ENCODE results near the gene FOXP1. TPM values are rescaled to one million over a fixed set of nuclear protein-coding genes. Genes with fewer than 3 reads are reported as not detected.

The FOXP1 gene
- total and polyA plus RNA-seq, 12 donors: 4.8 to 56.0 (median 43.8) TPM

GRCh38 chr3:70916375-70917055 lies 667.0 kb downstream of the FOXP1 start:
- DNase-seq (no peak), ATAC-seq (no peak)
- intact Hi-C loops (cut with DNase I): no loop called here
- WGBS, 2 donors: 63 to 76% methylated on average over 4 of the region's 4 CpGs
- H3K27me3 ChIP-seq: no peaks in the 10 kb centered on the region
- H3K9me3 ChIP-seq: no peaks in the 10 kb centered on the region
- H3K36me3 ChIP-seq: no peaks in the 10 kb centered on the region
- no peaks in the 10 kb centered on the region for H3K4me1 ChIP-seq
- no peak for TF ChIP-seq CTCF (IDR thresholded peaks at IDR 0.05)
- H3K4me3 ChIP-seq: no peak overlapping the region
- no peak overlapping the region for H3K27ac ChIP-seq

GRCh38 chr3:70914862-70915261 lies 668.7 kb downstream of the FOXP1 start:
- intact Hi-C loops (cut with DNase I): no loop called here
- Histone ChIP-seq H3K4me3 (no peak overlapping the region), H3K27ac (no peak overlapping the region), H3K9me3 (no peaks in the 10 kb centered on the region), H3K4me1 (no peaks in the 10 kb centered on the region), H3K36me3 (no peaks in the 10 kb centered on the region), H3K27me3 (no peaks in the 10 kb centered on the region)
- TF ChIP-seq CTCF (IDR thresholded peaks at IDR 0.05): no peak
- 90 to 95% methylated on average over 1 of the region's 1 CpG for WGBS, 2 donors
- ATAC-seq (peak in 1 of 8 donors; percentile 23), DNase-seq (no peak)

GRCh38 chr3:70911719-70912118 lies 671.8 kb downstream of the FOXP1 start:
- Histone ChIP-seq H3K4me1 (no peaks in the 10 kb centered on the region), H3K36me3 (no peaks in the 10 kb centered on the region), H3K4me3 (no peak overlapping the region), H3K27ac (no peak overlapping the region), H3K27me3 (no peaks in the 10 kb centered on the region), H3K9me3 (no peaks in the 10 kb centered on the region)
- 94 to 95% methylated on average over 5 of the region's 5 CpGs for WGBS, 2 donors
- intact Hi-C loops (cut with DNase I): no loop called here
- ATAC-seq (no peak), DNase-seq (no peak)
- TF ChIP-seq CTCF (IDR thresholded peaks at IDR 0.05): no peak

GRCh38 chr3:70905491-70905890 lies 678.0 kb downstream of the FOXP1 start:
- Histone ChIP-seq H3K9me3 (peaks cover 0 to 11% (median 6%) of the 10 kb centered on the region in 11 donors), H3K4me3 (no peak overlapping the region), H3K27me3 (no peaks in the 10 kb centered on the region), H3K36me3 (no peaks in the 10 kb centered on the region), H3K27ac (no peak overlapping the region), H3K4me1 (no peaks in the 10 kb centered on the region)
- no peak for ATAC-seq
- TF ChIP-seq CTCF (IDR thresholded peaks at IDR 0.05): no peak
- intact Hi-C loops (cut with DNase I): no loop called here
- DNase-seq: no peak
- WGBS, 2 donors: 93 to 95% methylated on average over 11 of the region's 11 CpGs

Small RNA genes within 50 kb of the gene (microRNA-seq; reads per million reads assigned to microRNA genes)
- gene MIR1284: 2.0 to 4.8 reads per million in 2 donors

Other genes with a start within 250 kb of the FOXP1 start
- 10 to 100 TPM; 44.8 to 58.1 (median 53.0) TPM for gene EIF4E3, start 141.7 kb upstream of the FOXP1 start, total RNA-seq
- gene EIF4E3, start 141.7 kb upstream of the FOXP1 start, polyA plus RNA-seq: 10 to 100 TPM; 12.9 to 13.1 TPM
- gene GPR27, start 170.1 kb upstream of the FOXP1 start, total RNA-seq: 10 to 100 TPM in 1 of 10 donors, 1 to 10 TPM in 8, under 1 TPM in 1; 0.95 to 10.0 (median 6.0) TPM
- gene GPR27, start 170.1 kb upstream of the FOXP1 start, polyA plus RNA-seq: under 1 TPM; 0.26 to 0.37 TPM
- gene PROK2, start 201.4 kb upstream of the FOXP1 start, total RNA-seq: under 1 TPM in 6 of 10 donors, not detected in 4; 0.25 to 0.67 (median 0.51) TPM
- gene PROK2, start 201.4 kb upstream of the FOXP1 start, polyA plus RNA-seq: under 1 TPM; 0.09 to 0.15 TPM

Measured in heart right ventricle (tissue), 16 donors.